Measurements from ENCODE around the gene CFAP54. TPM values are rescaled to one million over a fixed set of nuclear protein-coding genes. Genes with fewer than 3 reads are reported as not detected.

The CFAP54 gene
- polyA plus RNA-seq, 1 of the 3 experiments (the other 2 are of a cell fraction): 0.87 TPM

DNA sequence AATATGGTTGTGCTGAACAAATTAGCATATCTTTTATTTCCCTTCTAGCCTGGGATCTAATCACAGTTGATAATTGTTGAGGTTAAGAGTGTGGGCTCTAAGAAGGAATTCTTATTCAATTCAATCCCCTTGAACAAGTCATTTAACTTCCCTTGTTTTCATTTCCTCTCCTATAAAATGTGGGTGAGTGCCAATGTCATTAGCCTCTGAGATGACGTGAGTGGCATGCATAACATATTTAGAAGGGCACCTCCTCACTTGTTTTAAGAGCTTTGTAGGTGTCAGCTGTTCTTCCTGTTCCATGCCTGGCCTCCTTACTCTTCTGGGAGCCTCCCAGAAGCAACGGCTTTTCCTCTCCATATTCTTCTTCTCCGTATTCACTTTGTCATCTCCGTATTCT is 262.2 kb downstream of the CFAP54 start:
- Histone ChIP-seq H3K4me3 (ENCODE audit: low read depth in 2 of 2, low read length in 1 of 2) (no peak overlapping the region), H3K9me3 (no peaks in the 10 kb centered on the region), H3K36me3 (replicated peaks in 1 of 2; ENCODE audit: control insufficient read depth in 1 of 2, insufficient read depth in 2 of 2, low read length in 1 of 2) (no peaks in the 10 kb centered on the region), H3K9me2 (no peaks in the 10 kb centered on the region), H3K27ac (ENCODE audit: low read depth in 2 of 2, low read length in 1 of 2) (no peak overlapping the region), H3K4me1 (ENCODE audit: control insufficient read depth in 1 of 2, insufficient read depth in 2 of 2, low read depth in 1 of 2, low read length in 1 of 2) (no peaks in the 10 kb centered on the region), H3K9ac (no peak overlapping the region), H3F3A (replicated peaks; ENCODE audit: insufficient read depth) (no peaks in the 10 kb centered on the region), H3K79me2 (ENCODE audit: insufficient read depth) (no peaks in the 10 kb centered on the region), H3K27me3 (ENCODE audit: insufficient read depth) (no peaks in the 10 kb centered on the region), H2AFZ (ENCODE audit: low read depth) (no peak overlapping the region), H4K20me1 (ENCODE audit: insufficient read depth) (no peaks in the 10 kb centered on the region), H3K4me2 (no peak overlapping the region)
- TF ChIP-seq, protein P1, sequence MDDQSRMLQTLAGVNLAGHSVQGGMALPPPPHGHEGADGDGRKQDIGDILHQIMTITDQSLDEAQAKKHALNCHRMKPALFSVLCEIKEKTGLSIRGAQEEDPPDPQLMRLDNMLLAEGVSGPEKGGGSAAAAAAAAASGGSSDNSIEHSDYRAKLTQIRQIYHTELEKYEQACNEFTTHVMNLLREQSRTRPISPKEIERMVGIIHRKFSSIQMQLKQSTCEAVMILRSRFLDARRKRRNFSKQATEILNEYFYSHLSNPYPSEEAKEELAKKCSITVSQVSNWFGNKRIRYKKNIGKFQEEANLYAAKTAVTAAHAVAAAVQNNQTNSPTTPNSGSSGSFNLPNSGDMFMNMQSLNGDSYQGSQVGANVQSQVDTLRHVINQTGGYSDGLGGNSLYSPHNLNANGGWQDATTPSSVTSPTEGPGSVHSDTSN (IDR thresholded peaks at IDR 0.05): no peak
- TF ChIP-seq, protein P2, sequence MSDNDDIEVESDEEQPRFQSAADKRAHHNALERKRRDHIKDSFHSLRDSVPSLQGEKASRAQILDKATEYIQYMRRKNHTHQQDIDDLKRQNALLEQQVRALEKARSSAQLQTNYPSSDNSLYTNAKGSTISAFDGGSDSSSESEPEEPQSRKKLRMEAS (IDR thresholded peaks at IDR 0.05; ENCODE audit: low read depth): no peak
- no peak for TF ChIP-seq TCF12 (IDR thresholded peaks at IDR 0.05)
- no peak for TF ChIP-seq EP300 (IDR thresholded peaks at IDR 0.05; ENCODE audit: borderline replicate concordance in 1 of 2, low read depth in 1 of 2, low read length in 1 of 2)
- TF ChIP-seq TAF1 (IDR thresholded peaks at IDR 0.05; ENCODE audit: borderline replicate concordance, low read depth, low read length): no peak
- TF ChIP-seq MXI1 (IDR thresholded peaks at IDR 0.05; ENCODE audit: low read depth, low read length): no peak
- TF ChIP-seq RXRA (IDR thresholded peaks at IDR 0.05; ENCODE audit: borderline replicate concordance, low read depth): no peak
- TF ChIP-seq EZH2phosphoT487 (IDR thresholded peaks at IDR 0.05; ENCODE audit: borderline replicate concordance, low read depth): no peak
- no peak for TF ChIP-seq RFX5 (IDR thresholded peaks at IDR 0.05; ENCODE audit: low read length)
- TF ChIP-seq TEAD4 (IDR thresholded peaks at IDR 0.05; ENCODE audit: borderline replicate concordance, insufficient read depth): no peak
- 48% methylated on average over 4 of the region's 4 CpGs for WGBS (ENCODE audit: low lambda C conversion rate)
- ChIA-PET POLR2A (no interaction called here), CTCF (no interaction called here)
- DNase-seq: no peak

DNA sequence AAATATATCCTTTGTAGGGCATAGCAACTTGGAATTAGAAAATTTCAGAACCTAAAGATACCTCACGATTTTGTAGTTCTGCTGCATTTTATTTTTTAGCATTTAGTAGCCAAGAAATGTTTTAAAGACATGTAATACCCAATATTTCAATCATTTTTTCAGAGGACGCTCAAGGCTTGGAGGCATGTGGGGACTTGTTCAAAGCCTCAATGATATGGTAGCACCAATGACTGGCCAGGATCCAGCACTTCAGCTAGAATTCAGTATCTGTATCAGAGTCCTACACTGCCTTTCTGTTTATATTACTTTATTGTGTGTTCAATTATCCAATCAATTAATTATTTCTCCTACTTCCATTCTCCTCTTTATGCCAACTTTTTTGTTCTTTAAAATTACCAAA is 262.8 kb downstream of the CFAP54 start:
- Histone ChIP-seq H4K20me1 (ENCODE audit: insufficient read depth) (no peaks in the 10 kb centered on the region), H3K36me3 (replicated peaks in 1 of 2; ENCODE audit: control insufficient read depth in 1 of 2, insufficient read depth in 2 of 2, low read length in 1 of 2) (no peaks in the 10 kb centered on the region), H3K4me3 (ENCODE audit: low read depth in 2 of 2, low read length in 1 of 2) (no peak overlapping the region), H2AFZ (ENCODE audit: low read depth) (no peak overlapping the region), H3K9me3 (no peaks in the 10 kb centered on the region), H3F3A (replicated peaks; ENCODE audit: insufficient read depth) (no peaks in the 10 kb centered on the region), H3K9ac (no peak overlapping the region), H3K9me2 (no peaks in the 10 kb centered on the region), H3K27ac (ENCODE audit: low read depth in 2 of 2, low read length in 1 of 2) (no peak overlapping the region), H3K27me3 (ENCODE audit: insufficient read depth) (no peaks in the 10 kb centered on the region), H3K4me1 (ENCODE audit: control insufficient read depth in 1 of 2, insufficient read depth in 2 of 2, low read depth in 1 of 2, low read length in 1 of 2) (no peaks in the 10 kb centered on the region), H3K79me2 (ENCODE audit: insufficient read depth) (no peaks in the 10 kb centered on the region), H3K4me2 (no peak overlapping the region)
- TF ChIP-seq, protein P3, sequence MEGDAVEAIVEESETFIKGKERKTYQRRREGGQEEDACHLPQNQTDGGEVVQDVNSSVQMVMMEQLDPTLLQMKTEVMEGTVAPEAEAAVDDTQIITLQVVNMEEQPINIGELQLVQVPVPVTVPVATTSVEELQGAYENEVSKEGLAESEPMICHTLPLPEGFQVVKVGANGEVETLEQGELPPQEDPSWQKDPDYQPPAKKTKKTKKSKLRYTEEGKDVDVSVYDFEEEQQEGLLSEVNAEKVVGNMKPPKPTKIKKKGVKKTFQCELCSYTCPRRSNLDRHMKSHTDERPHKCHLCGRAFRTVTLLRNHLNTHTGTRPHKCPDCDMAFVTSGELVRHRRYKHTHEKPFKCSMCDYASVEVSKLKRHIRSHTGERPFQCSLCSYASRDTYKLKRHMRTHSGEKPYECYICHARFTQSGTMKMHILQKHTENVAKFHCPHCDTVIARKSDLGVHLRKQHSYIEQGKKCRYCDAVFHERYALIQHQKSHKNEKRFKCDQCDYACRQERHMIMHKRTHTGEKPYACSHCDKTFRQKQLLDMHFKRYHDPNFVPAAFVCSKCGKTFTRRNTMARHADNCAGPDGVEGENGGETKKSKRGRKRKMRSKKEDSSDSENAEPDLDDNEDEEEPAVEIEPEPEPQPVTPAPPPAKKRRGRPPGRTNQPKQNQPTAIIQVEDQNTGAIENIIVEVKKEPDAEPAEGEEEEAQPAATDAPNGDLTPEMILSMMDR (IDR thresholded peaks at IDR 0.05): no peak
- no peak for TF ChIP-seq POLR2AphosphoS5 (IDR thresholded peaks at IDR 0.05; ENCODE audit: low read depth, low read length)
- TF ChIP-seq GATA2 (CRISPR knock-in tag; IDR thresholded peaks at IDR 0.05): no peak
- TF ChIP-seq, protein P2 (IDR thresholded peaks at IDR 0.05; ENCODE audit: low read depth): no peak
- TF ChIP-seq RXRA (IDR thresholded peaks at IDR 0.05; ENCODE audit: borderline replicate concordance, low read depth): no peak
- TF ChIP-seq SMC3 (IDR thresholded peaks at IDR 0.05; ENCODE audit: low read depth, low read length): no peak
- TF ChIP-seq NFIC (IDR thresholded peaks at IDR 0.05; ENCODE audit: borderline replicate concordance): no peak
- no peak for TF ChIP-seq YY1 (IDR thresholded peaks at IDR 0.05; ENCODE audit: low read depth)
- TF ChIP-seq SIN3A (IDR thresholded peaks at IDR 0.05; ENCODE audit: borderline replicate concordance, low read depth, low read length): no peak
- POLR2A ChIA-PET: no interaction called here
- CTCF ChIA-PET: no interaction called here
- 30% methylated on average over 2 of the region's 2 CpGs for WGBS (ENCODE audit: low lambda C conversion rate)
- DNase-seq: no peak
